ENCODE measurements around the gene NBL1.

DNA sequence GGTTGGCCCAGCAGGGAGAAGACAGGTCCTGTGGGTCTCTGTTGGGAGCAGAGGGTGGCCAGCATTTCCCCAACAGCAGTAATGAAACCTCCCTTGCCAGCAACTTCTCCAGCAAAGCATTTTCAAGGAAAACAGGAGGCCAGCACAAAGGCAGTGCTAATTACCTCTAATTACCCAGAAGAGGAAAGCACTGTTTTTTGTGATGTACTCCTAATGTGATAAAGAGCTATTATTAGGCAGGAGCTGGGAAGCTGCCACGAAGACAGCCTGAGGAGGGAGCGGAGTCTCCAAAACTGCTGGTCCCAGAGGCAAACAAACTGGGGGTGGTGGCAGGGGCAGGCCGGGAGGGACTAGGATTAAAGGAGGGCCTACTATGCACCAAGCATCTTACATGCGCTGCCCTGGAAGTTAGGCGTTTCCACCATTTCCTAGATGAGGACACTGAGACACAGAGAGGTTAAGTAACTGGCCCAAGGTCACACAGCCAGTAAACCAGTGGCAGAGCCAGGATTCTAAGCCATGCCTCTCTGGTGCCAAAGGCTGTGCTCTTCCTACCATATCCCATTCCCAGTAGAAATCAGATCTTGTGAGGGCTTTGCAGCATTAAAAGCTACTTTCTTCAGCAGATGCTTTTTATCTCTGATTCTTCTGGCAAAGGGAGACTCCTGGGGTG, 45.1 kb downstream of the NBL1 start:
- TF ChIP-seq, protein P1, sequence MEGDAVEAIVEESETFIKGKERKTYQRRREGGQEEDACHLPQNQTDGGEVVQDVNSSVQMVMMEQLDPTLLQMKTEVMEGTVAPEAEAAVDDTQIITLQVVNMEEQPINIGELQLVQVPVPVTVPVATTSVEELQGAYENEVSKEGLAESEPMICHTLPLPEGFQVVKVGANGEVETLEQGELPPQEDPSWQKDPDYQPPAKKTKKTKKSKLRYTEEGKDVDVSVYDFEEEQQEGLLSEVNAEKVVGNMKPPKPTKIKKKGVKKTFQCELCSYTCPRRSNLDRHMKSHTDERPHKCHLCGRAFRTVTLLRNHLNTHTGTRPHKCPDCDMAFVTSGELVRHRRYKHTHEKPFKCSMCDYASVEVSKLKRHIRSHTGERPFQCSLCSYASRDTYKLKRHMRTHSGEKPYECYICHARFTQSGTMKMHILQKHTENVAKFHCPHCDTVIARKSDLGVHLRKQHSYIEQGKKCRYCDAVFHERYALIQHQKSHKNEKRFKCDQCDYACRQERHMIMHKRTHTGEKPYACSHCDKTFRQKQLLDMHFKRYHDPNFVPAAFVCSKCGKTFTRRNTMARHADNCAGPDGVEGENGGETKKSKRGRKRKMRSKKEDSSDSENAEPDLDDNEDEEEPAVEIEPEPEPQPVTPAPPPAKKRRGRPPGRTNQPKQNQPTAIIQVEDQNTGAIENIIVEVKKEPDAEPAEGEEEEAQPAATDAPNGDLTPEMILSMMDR (conservative IDR thresholded peaks at IDR 0.05 in 1 of 2, IDR thresholded peaks at IDR 0.05 in 1 of 2; ENCODE audit: low read depth in 1 of 2, low read length in 2 of 2): no peak
- TF ChIP-seq EZH2 (IDR thresholded peaks at IDR 0.05; ENCODE audit: low read length, missing control alignments): no peak

Measured in fibroblast of lung (primary cell).